Measurements from ENCODE around the gene ADRA2C.

ADRA2C gene

GRCh38 chr4:3791910-3792542 lies 25.8 kb downstream of the ADRA2C start:
- DNase-seq (ENCODE audit: low read depth in 2 of 2, low spot score in 1 of 2), result no peak

GRCh38 chr4:3792813-3793212 lies 26.6 kb downstream of the ADRA2C start:
- no peak for DNase-seq (ENCODE audit: low read depth in 2 of 2, low spot score in 1 of 2)

GRCh38 chr4:3793545-3793944 lies 27.4 kb downstream of the ADRA2C start:
- no peak for DNase-seq (ENCODE audit: low read depth in 2 of 2, low spot score in 1 of 2)

- DNase-seq (ENCODE audit: low read depth in 2 of 2, low spot score in 1 of 2), result no peak
These were observed 30.8 kb downstream of the ADRA2C start for GRCh38 chr4:3796960-3797359.

GRCh38 chr4:3797831-3798790 lies 31.9 kb downstream of the ADRA2C start:
- DNase-seq (ENCODE audit: low read depth in 2 of 2, low spot score in 1 of 2), result no peak

GRCh38 chr4:3799496-3799895 lies 33.3 kb downstream of the ADRA2C start:
- DNase-seq (ENCODE audit: low read depth in 2 of 2, low spot score in 1 of 2), result no peak

- no peak for DNase-seq (ENCODE audit: low read depth in 2 of 2, low spot score in 1 of 2)
These were observed 34.2 kb downstream of the ADRA2C start for GRCh38 chr4:3800351-3800750.

GRCh38 chr4:3801521-3801920 lies 35.3 kb downstream of the ADRA2C start:
- no peak for DNase-seq (ENCODE audit: low read depth in 2 of 2, low spot score in 1 of 2)

- DNase-seq (ENCODE audit: low read depth in 2 of 2, low spot score in 1 of 2), result no peak
These were observed 35.9 kb downstream of the ADRA2C start for GRCh38 chr4:3801931-3802550.

- DNase-seq (ENCODE audit: low read depth in 2 of 2, low spot score in 1 of 2), result no peak
These were observed 36.6 kb downstream of the ADRA2C start for GRCh38 chr4:3802571-3803474.

GRCh38 chr4:3803475-3803847 lies 37.3 kb downstream of the ADRA2C start:
- DNase-seq (ENCODE audit: low read depth in 2 of 2, low spot score in 1 of 2), result no peak

GRCh38 chr4:3803946-3804345 lies 37.8 kb downstream of the ADRA2C start:
- DNase-seq (ENCODE audit: low read depth in 2 of 2, low spot score in 1 of 2), result no peak

- no peak for DNase-seq (ENCODE audit: low read depth in 2 of 2, low spot score in 1 of 2)
These were observed 38.8 kb downstream of the ADRA2C start for GRCh38 chr4:3805026-3805425.

- DNase-seq (ENCODE audit: low read depth in 2 of 2, low spot score in 1 of 2), result no peak
These were observed 39.5 kb downstream of the ADRA2C start for GRCh38 chr4:3805731-3806130.

GRCh38 chr4:3807311-3807710 lies 41.1 kb downstream of the ADRA2C start:
- no peak for DNase-seq (ENCODE audit: low read depth in 2 of 2, low spot score in 1 of 2)

GRCh38 chr4:3807822-3808496 lies 41.8 kb downstream of the ADRA2C start:
- DNase-seq (ENCODE audit: low read depth in 2 of 2, low spot score in 1 of 2), result no peak

- no peak for DNase-seq (ENCODE audit: low read depth in 2 of 2, low spot score in 1 of 2)
These were observed 42.4 kb downstream of the ADRA2C start for GRCh38 chr4:3808597-3808996.

- DNase-seq (ENCODE audit: low read depth in 2 of 2, low spot score in 1 of 2), result no peak
These were observed 42.8 kb downstream of the ADRA2C start for GRCh38 chr4:3809028-3809427.

GRCh38 chr4:3809451-3810110 lies 43.4 kb downstream of the ADRA2C start:
- DNase-seq (ENCODE audit: low read depth in 2 of 2, low spot score in 1 of 2), result no peak

- DNase-seq (ENCODE audit: low read depth in 2 of 2, low spot score in 1 of 2), result no peak
These were observed 44.0 kb downstream of the ADRA2C start for GRCh38 chr4:3810111-3810680.
